Daoy (cell line): ENCODE measurements around the gene ENTPD6. TPM values are rescaled to one million over a fixed set of nuclear protein-coding genes. Genes with fewer than 3 reads are reported as not detected.
"Not testable (repeated sequence)": the region's sequence is repeated elsewhere in the genome, so short reads cannot be mapped to it uniquely, and the experiment has no call there.

Experiments
- DNase-seq: peaks from one replicate; pipeline ENCODE4 v3.0.0-alpha.2; 2015; ENCODE audit warnings: low read depth
- total RNA-seq: library from RNA; depleted of rRNA; stranded (reverse); fragments of >200 nt; shearing (Covaris generic); gene quantifications from 2 replicates; pipeline ENCODE4 v1.2.3, GENCODE V29; 2014; rRNA removed

Gene ENTPD6
- total RNA-seq: 28.9 and 33.2 TPM in 2 replicates

DNA sequence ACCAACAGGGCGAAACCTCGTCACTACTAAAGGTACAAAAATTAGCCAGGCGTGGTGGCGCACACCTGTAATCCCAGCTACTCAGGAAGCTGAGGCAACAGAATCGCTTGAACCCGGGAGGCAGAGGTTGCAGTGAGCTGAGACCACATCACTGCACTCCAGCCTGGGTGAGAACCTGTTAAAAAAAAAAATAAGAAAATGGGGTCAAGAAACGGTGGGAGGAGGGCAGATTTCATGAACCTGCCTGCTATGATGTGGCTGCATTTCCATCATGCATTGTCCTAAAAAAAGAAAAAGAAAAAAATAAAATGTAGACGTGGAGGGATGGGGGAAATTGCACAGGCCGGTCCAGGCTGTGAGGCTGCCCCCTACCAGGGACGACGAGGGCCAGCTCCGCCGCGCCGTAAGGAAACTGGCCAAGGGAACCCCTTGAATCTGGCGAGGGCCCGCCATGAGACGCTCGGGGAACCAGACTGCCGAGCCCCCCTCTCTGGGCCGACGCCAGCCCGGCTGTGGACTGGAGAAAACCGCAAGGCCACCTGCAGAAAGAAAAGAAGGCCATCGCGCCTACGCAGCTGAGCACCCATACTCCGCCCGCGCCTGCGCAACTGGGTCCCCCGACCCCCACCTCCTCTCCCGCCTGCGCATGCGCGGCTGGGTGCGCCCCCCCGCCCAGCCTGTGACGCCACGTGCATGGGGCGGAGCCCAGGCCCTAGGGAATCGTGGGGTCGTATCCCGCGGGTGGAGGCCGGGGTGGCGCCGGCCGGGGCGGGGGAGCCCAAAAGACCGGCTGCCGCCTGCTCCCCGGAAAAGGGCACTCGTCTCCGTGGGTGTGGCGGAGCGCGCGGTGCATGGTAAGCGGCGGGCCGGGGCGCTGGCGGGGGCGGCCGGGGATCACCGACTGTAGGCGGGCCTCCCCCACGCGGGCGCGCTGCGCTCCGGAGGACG lies at the start of gene ENTPD6:
Gene ENTPD6 (plus strand): TSS at position 699 of the 948 bp plus-strand sequence. CDS start 10,825 bp downstream, outside the sequence.
- DNase-seq: peak; percentile 93

- DNase-seq: no peak
Observed at GRCh38 chr20:25146976-25147375, 48.5 kb upstream of the ENTPD6 start.

- DNase-seq: no peak
Observed at GRCh38 chr20:25147716-25148115, 47.8 kb upstream of the ENTPD6 start.

DNA sequence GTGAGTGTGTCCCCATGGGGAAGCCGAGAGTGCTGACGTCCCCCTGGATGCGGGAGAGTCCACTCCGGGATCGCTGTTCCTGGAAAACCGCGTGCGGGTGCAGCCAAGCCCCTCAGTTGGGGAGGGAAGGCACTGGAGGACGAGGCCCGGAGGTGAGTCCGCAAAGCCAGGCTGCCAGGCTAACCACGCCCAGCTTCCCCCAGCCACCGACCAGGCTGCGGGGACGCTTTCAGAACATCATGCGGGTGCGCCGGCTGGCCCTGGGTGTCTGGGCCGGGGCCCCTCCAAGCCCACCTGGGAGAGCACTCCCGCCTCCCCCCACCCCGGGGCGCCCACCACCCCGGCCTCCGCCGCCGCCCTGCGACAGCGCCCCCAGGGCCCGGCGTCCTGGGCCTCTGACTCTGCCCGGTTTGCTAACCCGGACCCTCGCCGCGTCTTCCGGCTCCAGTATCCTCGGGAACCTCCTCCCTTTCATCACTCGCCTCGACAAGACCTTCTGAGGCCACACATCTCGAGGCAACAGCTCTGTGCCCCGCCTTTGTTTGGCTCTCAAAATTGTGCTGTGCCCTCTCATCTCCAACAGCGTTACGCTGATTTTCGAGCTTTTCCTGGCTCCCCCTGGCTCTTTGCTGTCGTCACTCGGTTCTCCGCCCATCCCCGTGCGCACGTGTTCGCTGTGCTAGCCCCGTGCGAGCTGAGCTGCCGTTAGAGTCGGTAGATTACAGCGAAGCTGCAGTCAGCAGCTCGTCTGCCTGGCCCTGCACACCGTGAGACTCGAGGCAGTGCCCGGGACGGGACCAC lies 47.1 kb upstream of the ENTPD6 start:
- no peak for DNase-seq

DNA sequence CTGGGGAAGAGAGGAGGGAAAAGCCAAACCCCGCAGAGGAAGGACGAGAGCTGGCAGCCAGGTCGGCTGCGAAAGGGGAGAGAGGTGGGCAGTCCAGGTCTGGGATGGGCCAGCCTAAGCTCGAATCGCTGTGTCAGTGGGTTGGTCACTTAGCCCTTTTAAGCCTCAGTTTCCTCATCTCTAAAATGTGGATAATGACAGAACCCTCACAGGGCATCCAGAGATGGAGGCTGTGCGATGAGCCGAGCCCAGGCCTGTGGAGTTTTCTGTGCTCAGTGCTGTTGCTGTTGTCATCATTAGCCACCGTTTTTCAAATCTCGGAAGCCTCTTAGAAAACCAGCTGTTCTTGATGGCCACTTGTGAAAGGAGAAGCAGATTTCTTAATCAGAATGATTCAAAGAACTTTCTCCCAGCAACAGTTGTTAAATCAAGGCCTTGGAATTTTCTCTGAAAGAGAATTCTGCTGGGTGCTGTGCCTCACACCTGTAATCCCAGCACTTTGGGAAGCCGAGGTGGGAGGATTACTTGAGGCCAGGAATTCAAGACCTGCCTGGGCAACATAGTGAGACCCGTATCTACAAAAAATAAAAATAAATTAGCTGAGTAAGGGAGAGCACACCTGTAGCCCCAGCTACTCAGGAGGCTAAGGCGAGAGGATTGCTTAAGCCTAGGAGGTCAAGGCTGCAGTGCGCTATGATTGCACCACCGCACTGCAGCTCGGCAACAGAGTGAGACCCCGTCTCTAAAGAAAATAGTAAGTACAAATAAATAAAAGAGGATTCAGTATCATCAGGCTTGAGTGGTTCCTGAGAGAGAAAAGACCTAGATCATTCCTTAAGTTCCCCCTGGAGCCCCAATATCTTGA lies 46.3 kb upstream of the ENTPD6 start:
- DNase-seq: no peak

GRCh38 chr20:25150016-25150415 lies 45.5 kb upstream of the ENTPD6 start:
- no peak for DNase-seq

GRCh38 chr20:25158043-25158442 lies 37.5 kb upstream of the ENTPD6 start:
- DNase-seq: no peak

- no peak for DNase-seq
Observed at GRCh38 chr20:25160467-25160866, 35.0 kb upstream of the ENTPD6 start.

- no peak for DNase-seq
Observed at GRCh38 chr20:25160897-25161296, 34.6 kb upstream of the ENTPD6 start.

GRCh38 chr20:25165128-25165527 lies 30.4 kb upstream of the ENTPD6 start:
- DNase-seq: no peak

DNA sequence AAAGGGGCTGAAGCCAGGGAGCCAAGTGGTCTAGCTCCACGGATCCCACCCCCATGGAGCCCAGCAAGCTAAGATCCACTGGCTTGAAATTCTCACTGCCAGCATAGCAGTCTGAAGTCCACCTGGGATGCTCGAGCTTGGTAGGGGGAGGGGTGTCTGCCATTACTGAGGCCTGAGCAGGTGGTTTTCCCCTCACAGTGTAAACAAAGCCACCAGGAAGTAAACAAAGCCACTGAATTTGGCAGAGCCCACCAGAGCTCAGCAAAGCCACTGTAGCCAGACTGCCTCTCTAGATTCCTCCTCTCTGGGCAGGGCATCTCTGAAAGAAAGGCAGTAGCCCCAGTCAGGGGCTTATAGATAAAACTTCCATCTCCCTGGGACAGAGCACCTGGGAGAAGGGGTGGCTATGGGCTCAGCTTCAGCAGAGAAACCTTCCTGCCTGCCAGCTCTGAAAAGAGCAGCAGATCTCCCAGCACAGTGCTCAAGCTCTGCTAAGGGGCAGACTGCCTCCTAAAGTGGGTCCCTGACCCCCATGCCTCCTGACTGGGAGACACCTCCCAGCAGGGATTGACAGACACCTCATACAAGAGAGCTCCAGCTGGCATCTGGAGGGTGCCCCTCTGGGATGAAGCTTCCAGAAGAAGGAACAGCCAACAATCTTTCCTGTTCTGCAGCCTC lies 29.3 kb upstream of the ENTPD6 start:
- DNase-seq: not testable (repeated sequence)

GRCh38 chr20:25173321-25173720 lies 22.2 kb upstream of the ENTPD6 start:
- DNase-seq: no peak

- no peak for DNase-seq
Observed at GRCh38 chr20:25173886-25174308, 21.6 kb upstream of the ENTPD6 start.

GRCh38 chr20:25176184-25176583 lies 19.3 kb upstream of the ENTPD6 start:
- DNase-seq: no peak

DNA sequence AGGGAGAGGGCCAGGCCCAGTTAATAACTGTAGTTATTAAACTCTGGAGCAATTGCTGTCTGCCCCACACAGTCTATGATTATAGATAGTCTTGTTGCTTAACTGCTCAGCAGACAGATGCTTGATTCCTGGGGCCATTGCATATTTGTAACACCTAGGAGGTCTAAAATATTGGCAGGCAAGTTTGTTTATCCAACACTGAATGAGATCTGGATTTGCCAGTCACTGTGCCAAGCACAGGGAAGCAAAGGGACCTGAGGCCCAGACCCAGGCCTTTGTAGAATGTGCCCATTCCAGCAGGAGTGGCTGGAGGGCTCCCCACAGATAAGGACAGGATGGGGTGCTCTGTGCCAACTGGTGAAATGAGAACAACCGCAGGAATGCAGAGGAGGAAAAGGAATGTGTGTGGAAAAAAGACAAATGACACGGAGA lies 17.6 kb upstream of the ENTPD6 start:
- peak; percentile 76 for DNase-seq

DNA sequence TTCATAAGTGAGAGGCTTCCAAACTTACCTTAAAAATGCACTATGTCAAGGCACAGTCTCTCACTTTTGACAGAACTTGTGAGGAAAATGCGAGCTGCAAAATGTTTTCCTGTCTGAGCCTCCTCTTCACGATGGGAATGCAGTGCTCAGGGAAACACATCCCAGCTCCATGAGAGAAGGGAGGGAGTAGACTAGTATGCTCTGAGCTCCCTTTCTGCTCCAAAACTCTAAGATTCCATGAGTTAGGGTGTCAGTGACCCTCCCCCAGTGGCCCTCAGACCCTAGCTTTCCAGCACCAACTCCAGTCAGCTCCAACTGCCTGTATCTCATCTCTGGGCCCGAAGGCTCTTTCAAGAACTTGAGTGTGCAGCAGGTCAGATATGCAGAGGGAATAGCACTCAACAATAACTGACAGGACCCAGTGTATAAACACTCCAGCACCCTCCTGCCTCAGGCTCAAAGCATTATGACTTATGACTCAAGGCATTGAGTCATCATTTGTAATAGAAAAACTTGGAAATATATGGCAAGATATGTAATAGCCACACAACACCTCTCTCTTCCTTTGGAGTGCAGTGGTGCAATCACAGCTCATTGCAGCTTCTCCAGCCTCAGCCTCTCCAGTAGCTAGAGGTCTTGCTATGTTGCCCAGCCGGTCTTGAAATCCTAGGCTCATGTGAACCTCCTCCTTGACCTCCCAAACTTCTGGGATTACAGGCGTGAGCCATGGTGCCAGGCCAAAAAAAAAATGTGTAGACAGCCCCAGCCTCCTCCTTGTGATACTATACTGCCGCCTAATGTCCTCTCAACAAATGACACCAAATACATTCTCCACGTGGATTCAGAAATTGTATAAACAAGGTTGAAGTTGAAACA lies 16.7 kb upstream of the ENTPD6 start:
- DNase-seq: peak; percentile 85

- no peak for DNase-seq
Observed at GRCh38 chr20:25179439-25180089, 15.9 kb upstream of the ENTPD6 start.

- DNase-seq: not testable (repeated sequence)
Observed at GRCh38 chr20:25184391-25184790, 11.1 kb upstream of the ENTPD6 start.

- DNase-seq: no peak
Observed at GRCh38 chr20:25187220-25187619, 8.3 kb upstream of the ENTPD6 start.
